ENCODE data around the gene ZNF747.

ZNF747 gene

GRCh38 chr16:30534368-30535105 is at the start of gene ZNF747:
TSS of gene ZNF747 (minus strand) at chr16:30534858. CDS start at chr16:30534679, 179 bp downstream.
- H3K27ac ChIP-seq = peak within 1 kb of the TSS; percentile 85
- DNase-seq (ENCODE audit: low read depth, low spot score) = no peak

- H3K27ac ChIP-seq = no peak overlapping the region
- no peak for DNase-seq (ENCODE audit: low read depth, low spot score)
Measured at GRCh38 chr16:30582611-30583340, 48.1 kb upstream of the ZNF747 start.

GRCh38 chr16:30581457-30581856 is 46.8 kb upstream of the ZNF747 start:
- H3K27ac ChIP-seq = no peak overlapping the region
- DNase-seq (ENCODE audit: low read depth, low spot score) = no peak

- H3K27ac ChIP-seq = no peak overlapping the region
- DNase-seq (ENCODE audit: low read depth, low spot score) = no peak
Measured at GRCh38 chr16:30574678-30575077, 40.0 kb upstream of the ZNF747 start.

- peak within 1 kb of the TSS; percentile 88 for H3K27ac ChIP-seq
- DNase-seq (ENCODE audit: low read depth, low spot score) = peak; percentile 72
Measured at GRCh38 chr16:30571445-30572322, 37.0 kb upstream of the ZNF747 start, which contains the start of gene ZNF688. TSS of gene ZNF688 (minus strand) at chr16:30571714. CDS start at chr16:30571629, 85 bp downstream.

- H3K27ac ChIP-seq = peak overlapping the region; percentile 88
- DNase-seq (ENCODE audit: low read depth, low spot score) = no peak
Measured at GRCh38 chr16:30570636-30571444, 36.2 kb upstream of the ZNF747 start.

GRCh38 chr16:30569746-30570635 is 35.3 kb upstream of the ZNF747 start:
- no peak for DNase-seq (ENCODE audit: low read depth, low spot score)
- H3K27ac ChIP-seq = no peak overlapping the region

GRCh38 chr16:30569281-30569680 is 34.6 kb upstream of the ZNF747 start:
- no peak for DNase-seq (ENCODE audit: low read depth, low spot score)
- peak overlapping the region; percentile 84 for H3K27ac ChIP-seq

GRCh38 chr16:30567991-30568638 is 33.5 kb upstream of the ZNF747 start:
- DNase-seq (ENCODE audit: low read depth, low spot score) = peak; percentile 95
- H3K27ac ChIP-seq = peak overlapping the region; percentile 84

- peak overlapping the region; percentile 84 for H3K27ac ChIP-seq
- DNase-seq (ENCODE audit: low read depth, low spot score) = peak; percentile 72
Measured at GRCh38 chr16:30567160-30567990, 32.7 kb upstream of the ZNF747 start.

GRCh38 chr16:30566531-30566930 is 31.9 kb upstream of the ZNF747 start:
- peak overlapping the region; percentile 84 for H3K27ac ChIP-seq
- DNase-seq (ENCODE audit: low read depth, low spot score) = no peak

GRCh38 chr16:30565984-30566383 is 31.3 kb upstream of the ZNF747 start:
- DNase-seq (ENCODE audit: low read depth, low spot score) = no peak
- H3K27ac ChIP-seq = no peak overlapping the region

- H3K27ac ChIP-seq = no peak overlapping the region
- no peak for DNase-seq (ENCODE audit: low read depth, low spot score)
Measured at GRCh38 chr16:30565526-30565925, 30.9 kb upstream of the ZNF747 start.

GRCh38 chr16:30562021-30562420 is 27.4 kb upstream of the ZNF747 start:
- H3K27ac ChIP-seq = no peak overlapping the region
- DNase-seq (ENCODE audit: low read depth, low spot score) = no peak

- no peak for DNase-seq (ENCODE audit: low read depth, low spot score)
- H3K27ac ChIP-seq = no peak overlapping the region
Measured at GRCh38 chr16:30561089-30561816, 26.6 kb upstream of the ZNF747 start.

- DNase-seq (ENCODE audit: low read depth, low spot score) = no peak
- H3K27ac ChIP-seq = no peak overlapping the region
Measured at GRCh38 chr16:30559690-30560089, 25.0 kb upstream of the ZNF747 start.
